ENCODE data around the gene APLNR. TPM values are rescaled to one million over a fixed set of nuclear protein-coding genes. Genes with fewer than 3 reads are reported as not detected.

Gene APLNR
- total and polyA plus RNA-seq, 2 experiments from 2014 or later: 1.9 to 3.9 TPM

DNA sequence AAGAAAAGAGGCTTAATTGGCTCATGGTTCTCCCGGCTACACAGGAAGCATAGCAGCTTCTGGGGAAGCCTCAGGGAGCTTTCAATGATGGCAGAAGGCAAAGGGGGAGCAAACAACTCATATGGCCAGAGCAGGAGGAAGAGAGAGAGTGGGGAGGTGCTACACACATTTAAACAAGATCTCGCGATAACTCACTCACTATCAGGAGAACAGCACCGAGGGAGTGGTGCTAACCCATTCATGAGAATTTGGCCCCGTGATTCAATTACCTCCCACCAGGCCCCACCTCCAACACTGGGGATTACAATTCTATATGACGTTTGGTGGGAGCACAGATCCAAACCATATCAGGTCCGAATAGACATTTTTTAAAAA lies 41.7 kb upstream of the APLNR start:
- peaks cover 8% of the 10 kb centered on the region for H3K4me1 ChIP-seq (ENCODE audit: insufficient read depth)
- H3K4me3 ChIP-seq: no peak overlapping the region
- peak overlapping the region; percentile 68 for H3K4me2 ChIP-seq
- H3K9me3 ChIP-seq (ENCODE audit: low read depth): no peaks in the 10 kb centered on the region
- H3K27me3 ChIP-seq: no peaks in the 10 kb centered on the region
- H3K79me2 ChIP-seq: no peaks in the 10 kb centered on the region
- H3K9me2 ChIP-seq (replicated peaks; ENCODE audit: insufficient read depth): no peaks in the 10 kb centered on the region
- no peaks in the 10 kb centered on the region for H3K36me3 ChIP-seq (replicated peaks; ENCODE audit: insufficient read depth, low read depth)
- peak overlapping the region; percentile 83 for H2AFZ ChIP-seq
- peak overlapping the region; percentile 83 for H3K27ac ChIP-seq
- no peaks in the 10 kb centered on the region for H4K20me1 ChIP-seq (ENCODE audit: insufficient read depth, poor library complexity, severe bottlenecking)
- 78% methylated on average over 7 of the region's 7 CpGs for WGBS (ENCODE audit: low lambda C conversion rate, missing lambda C conversion rate)
- no peak for DNase-seq (ENCODE audit: low spot score)
- TF ChIP-seq CTCF (IDR thresholded peaks at IDR 0.05; ENCODE audit: poor library complexity): no peak
- TF ChIP-seq EZH2phosphoT487 (IDR thresholded peaks at IDR 0.05; ENCODE audit: low read depth, severe bottlenecking, unreplicated experiment): no peak
- TF ChIP-seq EZH2 (IDR thresholded peaks at IDR 0.05; ENCODE audit: borderline replicate concordance): no peak

DNA sequence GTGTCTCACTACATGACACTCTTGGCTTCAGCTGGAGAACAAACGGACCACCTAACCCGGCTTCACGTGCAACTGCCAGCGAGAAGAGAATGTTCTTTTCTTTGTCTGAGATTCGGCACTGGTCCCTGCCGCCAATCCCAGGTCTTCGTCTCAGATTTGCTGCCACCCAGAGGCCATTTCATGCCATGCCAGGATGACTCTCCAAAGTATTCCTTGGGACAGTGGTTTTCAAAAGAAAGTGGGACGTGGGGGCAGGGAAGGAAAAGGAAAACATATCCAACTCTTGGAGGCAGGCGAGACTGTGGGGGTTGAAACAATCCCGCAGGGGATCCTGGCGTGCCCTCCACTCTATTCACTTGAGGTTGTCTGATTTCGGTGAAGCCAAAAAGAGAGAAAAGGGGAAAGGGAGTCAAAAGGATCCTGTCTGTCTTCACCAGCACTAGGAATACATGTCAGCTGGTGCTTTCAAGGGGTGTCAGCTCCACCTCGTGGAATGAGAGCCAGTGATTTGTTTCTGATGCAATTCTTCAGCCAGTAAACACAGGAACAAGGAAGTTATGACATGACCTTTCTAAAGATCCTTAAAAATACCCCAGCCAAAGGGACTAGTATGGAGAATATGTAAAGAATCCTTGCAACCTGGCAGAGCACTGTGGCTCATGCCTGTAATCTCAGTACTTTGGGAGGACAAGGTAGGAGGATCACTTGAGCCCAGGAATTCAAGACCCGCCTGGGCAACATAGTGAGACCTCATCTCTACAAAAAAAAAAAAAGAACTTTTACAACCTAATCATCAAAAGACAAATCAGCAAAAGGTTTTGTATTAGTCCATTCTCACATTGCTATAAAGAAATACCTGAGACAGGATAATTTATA lies 41.0 kb upstream of the APLNR start:
- Histone ChIP-seq H4K20me1 (ENCODE audit: insufficient read depth, poor library complexity, severe bottlenecking) (no peaks in the 10 kb centered on the region), H3K79me2 (no peaks in the 10 kb centered on the region), H3K4me2 (peak overlapping the region; percentile 68), H3K27me3 (no peaks in the 10 kb centered on the region), H3K27ac (peak overlapping the region; percentile 83), H2AFZ (peak overlapping the region; percentile 83), H3K9me2 (replicated peaks; ENCODE audit: insufficient read depth) (no peaks in the 10 kb centered on the region), H3K4me1 (ENCODE audit: insufficient read depth) (peaks cover 6% of the 10 kb centered on the region), H3K4me3 (no peak overlapping the region), H3K9me3 (ENCODE audit: low read depth) (no peaks in the 10 kb centered on the region), H3K36me3 (replicated peaks; ENCODE audit: insufficient read depth, low read depth) (no peaks in the 10 kb centered on the region)
- DNase-seq (ENCODE audit: low spot score): peak; percentile 88
- TF ChIP-seq EZH2 (IDR thresholded peaks at IDR 0.05; ENCODE audit: borderline replicate concordance): no peak
- no peak for TF ChIP-seq EZH2phosphoT487 (IDR thresholded peaks at IDR 0.05; ENCODE audit: low read depth, severe bottlenecking, unreplicated experiment)
- TF ChIP-seq CTCF (IDR thresholded peaks at IDR 0.05; ENCODE audit: poor library complexity): peak; percentile 83
- WGBS (ENCODE audit: low lambda C conversion rate, missing lambda C conversion rate): 11% methylated on average over 14 of the region's 14 CpGs

DNA sequence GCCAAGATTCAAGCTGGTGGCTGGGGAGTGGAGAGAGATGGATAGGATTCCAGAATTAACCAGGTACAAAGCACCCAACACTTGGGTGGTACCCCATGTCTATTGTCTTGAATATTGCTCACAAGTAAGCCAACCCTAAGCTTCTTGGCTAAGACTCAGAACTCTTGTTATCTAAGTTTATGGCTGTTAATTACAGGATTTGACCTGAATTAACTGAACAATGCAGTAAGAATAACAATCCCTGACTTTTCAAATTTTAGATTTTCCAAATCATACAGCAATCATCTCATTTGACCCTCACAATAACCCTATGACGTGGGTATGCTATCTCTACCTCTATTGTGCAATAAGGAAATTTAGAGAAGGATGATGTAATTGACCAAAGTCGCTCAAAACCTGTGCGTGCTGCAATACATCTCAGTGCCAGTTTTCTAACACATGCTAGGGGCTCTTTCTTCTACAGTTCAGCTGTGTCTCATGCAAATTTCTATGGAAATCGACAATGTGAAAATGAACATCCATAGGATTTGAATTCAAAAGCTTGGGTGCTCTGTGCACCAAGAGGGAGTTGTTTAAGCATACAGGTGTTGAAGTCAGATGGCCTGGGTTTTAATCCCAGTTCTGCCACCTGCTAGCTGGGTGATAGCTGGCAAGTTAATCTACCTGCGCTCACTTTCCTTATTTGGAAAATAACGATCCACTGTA lies 40.1 kb upstream of the APLNR start:
- Histone ChIP-seq H3K27ac (peak overlapping the region; percentile 83), H3K9me2 (replicated peaks; ENCODE audit: insufficient read depth) (no peaks in the 10 kb centered on the region), H3K4me1 (ENCODE audit: insufficient read depth) (peaks cover 6% of the 10 kb centered on the region), H4K20me1 (ENCODE audit: insufficient read depth, poor library complexity, severe bottlenecking) (no peaks in the 10 kb centered on the region), H3K79me2 (no peaks in the 10 kb centered on the region), H3K4me2 (peak overlapping the region; percentile 68), H3K27me3 (no peaks in the 10 kb centered on the region), H3K4me3 (no peak overlapping the region), H2AFZ (no peak overlapping the region), H3K9me3 (ENCODE audit: low read depth) (no peaks in the 10 kb centered on the region), H3K36me3 (replicated peaks; ENCODE audit: insufficient read depth, low read depth) (no peaks in the 10 kb centered on the region)
- 76% methylated on average over 6 of the region's 6 CpGs for WGBS (ENCODE audit: low lambda C conversion rate, missing lambda C conversion rate)
- TF ChIP-seq EZH2 (IDR thresholded peaks at IDR 0.05; ENCODE audit: borderline replicate concordance) (no peak), CTCF (IDR thresholded peaks at IDR 0.05; ENCODE audit: poor library complexity) (no peak), EZH2phosphoT487 (IDR thresholded peaks at IDR 0.05; ENCODE audit: low read depth, severe bottlenecking, unreplicated experiment) (no peak)
- DNase-seq (ENCODE audit: low spot score): no peak
